B cell (primary cell): ENCODE results near the gene PRSS21. TPM values are rescaled to one million over a fixed set of nuclear protein-coding genes. Genes with fewer than 3 reads are reported as not detected.

Experiments
- ATAC-seq: fragments of 200-7000 bp; cut with Tn5 transposase; one replicate; pipeline ENCODE4 v1.10.0; 2021; ENCODE audit warnings: low read depth, mild to moderate bottlenecking, moderate number of reproducible peaks, moderate library complexity
- CTCF ChIA-PET: fragments of 350-600 bp; sonication (Branson Sonifier 250); formaldehyde crosslinking; loops from one replicate; lab custom pipeline; 2021; ENCODE audit warnings: antibody characterized with exemption, inconsistent platforms; lab: Charles Lee
- POLR2A ChIA-PET: fragments of 350-600 bp; sonication (Branson Sonifier 250); formaldehyde crosslinking; loops from one replicate; lab custom pipeline; 2021; ENCODE audit warnings: antibody characterized with exemption; lab: Charles Lee
- DNase-seq: peaks from one replicate; pipeline ENCODE4 v3.0.0; 2013
- H2AFZ ChIP-seq: 2 replicates; pipeline ENCODE4 v1.6.1; 2012; ENCODE audit warnings: mild to moderate bottlenecking, low read depth, low read length; ENCODE audit not compliant: insufficient read depth, poor library complexity, severe bottlenecking
- H3K27ac ChIP-seq, 2 donors: 1 replicate in 1 of 2; 2 replicates in 1 of 2; pipeline ENCODE4 v1.5.1; 2012 to 2013; ENCODE audit warnings: low read length in 2 of 2, mild to moderate bottlenecking in 2 of 2, moderate library complexity in 1 of 2
- H3K27me3 ChIP-seq, 4 experiments: fragments of 200-600 bp in 1 of 4; sonication (generic) in 1 of 4; replicated peaks in 1 of 4; 1 replicate in 2 of 4; 2 replicates in 2 of 4; pipeline versions ENCODE4 v1.6.1 to v1.7.0; 2013 to 2016; ENCODE audit warnings: low read length in 3 of 4, mild to moderate bottlenecking in 2 of 4, mixed read lengths in 1 of 4, moderate library complexity in 1 of 4; ENCODE audit not compliant: insufficient read depth in 4 of 4, control insufficient read depth in 3 of 4; ENCODE audit errors: control extremely low read depth in 1 of 4
- H3K36me3 ChIP-seq, 2 experiments: replicated peaks in 1 of 2; 1 replicate in 1 of 2; 2 replicates in 1 of 2; pipeline versions ENCODE4 v1.6.1 to v1.7.1; 2013; ENCODE audit warnings: low read length in 1 of 2; ENCODE audit not compliant: insufficient read depth in 2 of 2, control insufficient read depth in 1 of 2; ENCODE audit errors: control extremely low read depth in 1 of 2, extremely low read depth in 1 of 2
- H3K4me1 ChIP-seq, 2 donors: fragments of 200-600 bp in 1 of 2; sonication (generic) in 1 of 2; 1 replicate in 1 of 2; 2 replicates in 1 of 2; pipeline versions ENCODE4 v1.5.1 to v1.6.1; 2013 to 2017; ENCODE audit warnings: low read length in 2 of 2; ENCODE audit not compliant: control insufficient read depth in 2 of 2, insufficient read depth in 2 of 2
- H3K4me2 ChIP-seq: replicated peaks from 2 replicates; pipeline ENCODE3; 2012; ENCODE audit warnings: mild to moderate bottlenecking, low read depth, low read length; ENCODE audit not compliant: poor library complexity, severe bottlenecking
- H3K4me3 ChIP-seq, 5 experiments: fragments of 200-600 bp in 1 of 5; sonication (generic) in 1 of 5; 1 replicate in 3 of 5; 2 replicates in 2 of 5; pipeline versions ENCODE4 v1.5.1 to v1.7.0; 2011 to 2016; ENCODE audit warnings: low read length in 4 of 5, mild to moderate bottlenecking in 4 of 5, low read depth in 2 of 5, control low read depth in 1 of 5, moderate library complexity in 1 of 5; ENCODE audit not compliant: insufficient read depth in 1 of 5; ENCODE audit errors: control extremely low read depth in 1 of 5, extremely low read depth in 1 of 5
- H3K79me2 ChIP-seq: fragments of 200-600 bp; sonication (generic); one replicate; pipeline ENCODE4 v1.6.0; 2016; ENCODE audit warnings: low read length; ENCODE audit not compliant: control insufficient read depth, insufficient read depth
- H3K9ac ChIP-seq: fragments of 200-600 bp; sonication (generic); 2 replicates; pipeline ENCODE4 v1.6.1; 2017; ENCODE audit warnings: mild to moderate bottlenecking, low read length, moderate library complexity
- H3K9me3 ChIP-seq, 3 donors: one replicate each; pipeline versions ENCODE4 v1.6.1 to v1.7.1; 2013; ENCODE audit warnings: low read length in 2 of 3; ENCODE audit not compliant: control insufficient read depth in 2 of 3, insufficient read depth in 1 of 3; ENCODE audit errors: control extremely low read depth in 1 of 3
- H4K20me1 ChIP-seq: 2 replicates; pipeline ENCODE4 v1.6.0; 2012; ENCODE audit warnings: mild to moderate bottlenecking, low read length; ENCODE audit not compliant: insufficient read depth, control insufficient read depth, poor library complexity, severe bottlenecking
- H3K27ac Mint-ChIP-seq: one replicate; pipeline ENCODE4 v1.8.0; 2021; ENCODE audit warnings: mixed read lengths
- H3K27me3 Mint-ChIP-seq: one replicate; pipeline ENCODE4 v1.8.0; 2021; ENCODE audit warnings: mixed read lengths
- H3K4me1 Mint-ChIP-seq: one replicate; pipeline ENCODE4 v1.8.0; 2021; ENCODE audit warnings: mixed read lengths
- H3K4me3 Mint-ChIP-seq: one replicate; pipeline ENCODE4 v1.8.0; 2021; ENCODE audit warnings: mixed read lengths
- H3K9me3 Mint-ChIP-seq: one replicate; pipeline ENCODE4 v1.8.0; 2022; ENCODE audit warnings: mixed read lengths; ENCODE audit not compliant: insufficient read depth
- EZH2 ChIP-seq: IDR thresholded peaks from 2 replicates; pipeline ENCODE4 v1.6.1; 2012; ENCODE audit warnings: borderline replicate concordance, low read depth, mild to moderate bottlenecking, moderate library complexity, low read length; ENCODE audit not compliant: insufficient read depth, poor library complexity, severe bottlenecking
- WGBS: methylation state at CpG from one replicate; pipeline ENCODE4 v1.1.5; 2013; ENCODE audit warnings: missing lambda C conversion rate; ENCODE audit not compliant: insufficient coverage; 5-methylcytosine and 5-hydroxymethylcytosine counted together
- intact Hi-C: fragments of 100-400 bp; cut with micrococcal nuclease; formaldehyde crosslinking; loops from one replicate; pipeline ENCODE4 v1.10.0; 2022
- polyA plus RNA-seq: library from polyadenylated mRNA; depleted of rRNA; stranded (reverse); fragments of >200 nt; gene quantifications from 2 replicates; pipeline ENCODE4 v1.2.3, GENCODE V29; 2012
- total RNA-seq, 2 donors: library from RNA; stranded (reverse); fragments of 120-200 nt in 1 of 2; gene quantifications; 1 replicate in 1 of 2; 2 replicates in 1 of 2; pipeline versions ENCODE4 v1.2.3 to v1.2.4, GENCODE V29; 2013 to 2022
- TF ChIP-seq, protein P1 (sequence below): fragments of 200-600 bp; IDR thresholded peaks from one replicate; pipeline ENCODE4 v1.8.0; 2022; ENCODE audit warnings: antibody characterized with exemption, mild to moderate bottlenecking

PRSS21 gene
- total and polyA plus RNA-seq, 2 donors (not counting 1 experiment from before 2014, with no cell fraction given) = 2.0 to 5.8 TPM

DNA sequence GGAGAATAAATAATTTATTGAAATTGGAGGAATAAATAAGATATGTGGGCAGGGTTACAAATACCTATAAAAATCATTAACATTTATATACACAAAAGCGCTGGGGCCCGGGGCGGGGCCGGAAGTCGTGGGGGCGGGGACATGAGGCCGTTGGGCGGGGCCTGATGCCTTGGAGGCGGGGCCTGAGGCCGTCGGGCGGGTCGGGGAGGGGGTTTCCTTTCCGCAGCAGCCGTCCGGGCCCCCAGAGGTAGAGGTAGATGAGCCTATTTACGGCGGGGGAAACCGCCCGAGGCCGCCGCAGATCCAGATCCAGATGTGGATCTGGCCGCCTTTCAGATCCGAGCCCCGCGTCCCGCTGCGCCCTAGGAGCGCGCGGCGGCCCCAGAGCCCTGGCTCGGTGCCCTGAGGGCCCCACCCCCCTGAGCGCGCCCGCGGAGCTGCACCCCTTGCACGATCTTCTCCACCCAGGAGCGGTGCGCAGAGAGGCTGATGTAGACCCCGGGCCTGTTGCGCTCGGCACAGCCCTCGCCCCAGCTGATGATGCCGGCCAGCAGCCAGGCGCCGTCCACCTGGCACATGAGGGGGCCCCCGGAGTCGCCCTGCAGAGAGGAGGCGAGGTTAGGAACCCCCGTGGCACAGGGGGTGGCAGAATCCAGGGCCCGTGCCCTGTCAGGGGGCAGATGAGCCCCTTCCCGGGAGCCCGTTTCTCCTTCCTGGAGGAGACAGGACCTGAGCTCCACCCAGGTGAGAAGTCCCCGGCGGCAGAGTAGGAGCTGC, 35.9 kb downstream of the PRSS21 start:
- no peak for ATAC-seq
- ChIA-PET POLR2A (no interaction called here), CTCF (no interaction called here)
- H3K4me3 Mint-ChIP-seq = no peak overlapping the region
- Histone ChIP-seq H2AFZ (no peak overlapping the region), H3K36me3 (no peaks in the 10 kb centered on the region), H3K79me2 (no peaks in the 10 kb centered on the region), H3K27ac (no peak overlapping the region), H3K9me3 (peaks cover 0 to 46% (median 12%) of the 10 kb centered on the region in 3 donors), H3K27me3 (peaks cover 0 to 36% (median 7%) of the 10 kb centered on the region in 4 experiments), H3K4me1 (peaks cover 5 to 6% of the 10 kb centered on the region in 2 donors), H3K4me3 (no peak overlapping the region), H3K4me2 (no peak overlapping the region), H4K20me1 (no peaks in the 10 kb centered on the region), H3K9ac (no peak overlapping the region)
- DNase-seq = no peak
- peaks cover 4% of the 10 kb centered on the region for H3K4me1 Mint-ChIP-seq
- peaks cover 6% of the 10 kb centered on the region for H3K9me3 Mint-ChIP-seq
- H3K27me3 Mint-ChIP-seq = peaks cover 24% of the 10 kb centered on the region
- 58% methylated on average over 55 of the region's 56 CpGs for WGBS
- intact Hi-C loops = no loop called here
- H3K27ac Mint-ChIP-seq = no peak overlapping the region
- TF ChIP-seq, protein P1, sequence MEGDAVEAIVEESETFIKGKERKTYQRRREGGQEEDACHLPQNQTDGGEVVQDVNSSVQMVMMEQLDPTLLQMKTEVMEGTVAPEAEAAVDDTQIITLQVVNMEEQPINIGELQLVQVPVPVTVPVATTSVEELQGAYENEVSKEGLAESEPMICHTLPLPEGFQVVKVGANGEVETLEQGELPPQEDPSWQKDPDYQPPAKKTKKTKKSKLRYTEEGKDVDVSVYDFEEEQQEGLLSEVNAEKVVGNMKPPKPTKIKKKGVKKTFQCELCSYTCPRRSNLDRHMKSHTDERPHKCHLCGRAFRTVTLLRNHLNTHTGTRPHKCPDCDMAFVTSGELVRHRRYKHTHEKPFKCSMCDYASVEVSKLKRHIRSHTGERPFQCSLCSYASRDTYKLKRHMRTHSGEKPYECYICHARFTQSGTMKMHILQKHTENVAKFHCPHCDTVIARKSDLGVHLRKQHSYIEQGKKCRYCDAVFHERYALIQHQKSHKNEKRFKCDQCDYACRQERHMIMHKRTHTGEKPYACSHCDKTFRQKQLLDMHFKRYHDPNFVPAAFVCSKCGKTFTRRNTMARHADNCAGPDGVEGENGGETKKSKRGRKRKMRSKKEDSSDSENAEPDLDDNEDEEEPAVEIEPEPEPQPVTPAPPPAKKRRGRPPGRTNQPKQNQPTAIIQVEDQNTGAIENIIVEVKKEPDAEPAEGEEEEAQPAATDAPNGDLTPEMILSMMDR = no peak
- no peak for TF ChIP-seq EZH2

- Mint-ChIP-seq H3K4me1 (peaks cover 4% of the 10 kb centered on the region), H3K4me3 (no peak overlapping the region), H3K9me3 (peaks cover 6% of the 10 kb centered on the region), H3K27ac (no peak overlapping the region), H3K27me3 (peaks cover 23% of the 10 kb centered on the region)
- no peak for ATAC-seq
- H3K9ac ChIP-seq = no peak overlapping the region
- H3K4me3 ChIP-seq = no peak overlapping the region
- no peak overlapping the region for H2AFZ ChIP-seq
- TF ChIP-seq, protein P1 = no peak
- no peak for TF ChIP-seq EZH2
- H3K27me3 ChIP-seq = peaks cover 0 to 42% (median 9%) of the 10 kb centered on the region in 4 experiments
- no peaks in the 10 kb centered on the region for H4K20me1 ChIP-seq
- intact Hi-C loops = no loop called here
- ChIA-PET CTCF (no interaction called here), POLR2A (no interaction called here)
- peaks cover 12 to 13% of the 10 kb centered on the region in 2 donors for H3K4me1 ChIP-seq
- WGBS = 79% methylated on average over 15 of the region's 18 CpGs
- H3K27ac ChIP-seq = no peak overlapping the region
- H3K36me3 ChIP-seq = no peaks in the 10 kb centered on the region
- H3K9me3 ChIP-seq = peaks cover 0 to 47% (median 12%) of the 10 kb centered on the region in 3 donors
- no peak overlapping the region for H3K4me2 ChIP-seq
- DNase-seq = no peak
- no peaks in the 10 kb centered on the region for H3K79me2 ChIP-seq
Measured at GRCh38 chr16:2853531-2854073, 36.6 kb downstream of the PRSS21 start.
